Jurkat, Clone E6-1 (cell line): ENCODE results near the gene RNF130.

Experiments used
- DNase-seq: peaks from one replicate; pipeline ENCODE4 v3.0.0-alpha.2; 2011; ENCODE audit warnings: low read depth, low spot score
- H3K4me3 ChIP-seq: 2 replicates; pipeline ENCODE4 v1.5.1; 2011; ENCODE audit warnings: mild to moderate bottlenecking, low read length, control low read depth, moderate library complexity

RNF130 gene

GRCh38 chr5:180104168-180104530 lies 32.6 kb upstream of the RNF130 start:
- H3K4me3 ChIP-seq, result no peak overlapping the region
- DNase-seq, result no peak

- no peak overlapping the region for H3K4me3 ChIP-seq
- no peak for DNase-seq
These were observed 32.1 kb upstream of the RNF130 start for GRCh38 chr5:180103487-180104167.

GRCh38 chr5:180102636-180103035 lies 31.1 kb upstream of the RNF130 start:
- H3K4me3 ChIP-seq, result no peak overlapping the region
- no peak for DNase-seq

- DNase-seq, result no peak
- H3K4me3 ChIP-seq, result no peak overlapping the region
These were observed 30.0 kb upstream of the RNF130 start for GRCh38 chr5:180101451-180102105.

- DNase-seq, result no peak
- H3K4me3 ChIP-seq, result no peak overlapping the region
These were observed 29.3 kb upstream of the RNF130 start for GRCh38 chr5:180100621-180101450.

GRCh38 chr5:180099733-180100611 lies 28.4 kb upstream of the RNF130 start:
- DNase-seq, result no peak
- no peak overlapping the region for H3K4me3 ChIP-seq

- no peak for DNase-seq
- no peak overlapping the region for H3K4me3 ChIP-seq
These were observed 27.6 kb upstream of the RNF130 start for GRCh38 chr5:180098991-180099732.

GRCh38 chr5:180098526-180098925 lies 27.0 kb upstream of the RNF130 start:
- H3K4me3 ChIP-seq, result no peak overlapping the region
- no peak for DNase-seq

GRCh38 chr5:180097926-180098325 lies 26.4 kb upstream of the RNF130 start:
- no peak for DNase-seq
- H3K4me3 ChIP-seq, result no peak overlapping the region

GRCh38 chr5:180097163-180097894 lies 25.8 kb upstream of the RNF130 start:
- no peak overlapping the region for H3K4me3 ChIP-seq
- DNase-seq, result no peak

- H3K4me3 ChIP-seq, result no peak overlapping the region
- DNase-seq, result no peak
These were observed 25.1 kb upstream of the RNF130 start for GRCh38 chr5:180096616-180097015.

GRCh38 chr5:180095545-180095944 lies 24.0 kb upstream of the RNF130 start:
- no peak for DNase-seq
- H3K4me3 ChIP-seq, result no peak overlapping the region

- H3K4me3 ChIP-seq, result no peak overlapping the region
- DNase-seq, result no peak
These were observed 22.3 kb upstream of the RNF130 start for GRCh38 chr5:180093651-180094382.

- no peak for DNase-seq
- H3K4me3 ChIP-seq, result no peak overlapping the region
These were observed 21.7 kb upstream of the RNF130 start for GRCh38 chr5:180093241-180093640.

- H3K4me3 ChIP-seq, result peak overlapping the region; percentile 58
These were observed 19.4 kb upstream of the RNF130 start for GRCh38 chr5:180090769-180091546.

GRCh38 chr5:180090098-180090768 lies 18.7 kb upstream of the RNF130 start:
- H3K4me3 ChIP-seq, result peak overlapping the region; percentile 58
- DNase-seq, result peak; percentile 70

More at GRCh38 chr5:180090769-180091546, 19.4 kb upstream of the RNF130 start:
- DNase-seq, result peak; percentile 72
